Measurements from ENCODE around the gene MUC20. TPM values are rescaled to one million over a fixed set of nuclear protein-coding genes. Genes with fewer than 3 reads are reported as not detected.
"Not testable (repeated sequence)": the region's sequence is repeated elsewhere in the genome, so short reads cannot be mapped to it uniquely, and the experiment has no call there.

The MUC20 gene
- total RNA-seq, 1 experiment from 2014 or later: 176 TPM

DNA sequence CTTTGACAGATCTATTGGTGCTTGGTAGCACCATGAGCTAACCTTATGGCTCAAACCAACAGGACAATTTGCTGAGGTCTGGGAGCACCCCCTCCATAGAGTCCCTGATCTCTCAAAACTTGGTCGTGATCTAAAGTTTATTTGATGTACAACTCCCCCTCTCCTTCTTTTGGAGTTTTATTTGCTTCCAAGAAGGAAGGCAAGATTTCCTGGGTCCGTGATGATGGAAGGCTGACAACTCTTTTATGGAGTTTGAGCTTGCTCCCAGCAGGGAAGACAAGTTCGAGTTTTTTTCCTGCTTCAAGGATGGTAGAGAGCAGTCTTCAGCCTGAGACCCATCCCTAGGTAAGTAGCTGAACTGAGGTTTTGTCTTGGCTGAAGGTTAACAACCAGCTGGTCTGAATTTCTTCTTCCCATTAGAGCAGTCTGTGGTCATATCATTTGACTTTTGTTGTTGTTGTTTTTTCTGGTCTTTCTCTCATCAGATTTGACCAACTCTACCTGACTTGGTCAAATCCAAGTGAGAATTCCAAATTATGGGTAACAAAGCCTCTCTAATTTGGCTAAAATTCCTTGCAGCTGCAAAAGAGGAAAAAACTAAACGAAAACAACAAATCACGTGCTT, 2.8 kb upstream of the MUC20 start:
- Histone ChIP-seq H3K79me2 (ENCODE audit: low read depth) (no peaks in the 10 kb centered on the region), H3K4me1 (replicated peaks; ENCODE audit: insufficient read depth) (peaks cover 76% of the 10 kb centered on the region), H3F3A (ENCODE audit: insufficient read depth, low read depth) (peaks cover 65% of the 10 kb centered on the region), H3K36me3 (ENCODE audit: low read depth) (0 out of 2 replicates have a peak, but pooled peaks cover 4% of the 10 kb centered on the region), H4K20me1 (ENCODE audit: insufficient read depth) (no peaks in the 10 kb centered on the region), H3K4me3 (no peak overlapping the region), H3K9me3 (ENCODE audit: insufficient read depth, low read depth) (no peaks in the 10 kb centered on the region), H3K9me2 (ENCODE audit: insufficient read depth) (no peaks in the 10 kb centered on the region), H3K27ac (peak overlapping the region; percentile 93), H3K4me2 (peak overlapping the region; percentile 74; the same call in 1 of the 2 replicates), H3K27me3 (ENCODE audit: insufficient read depth, low read depth) (no peaks in the 10 kb centered on the region), H2AFZ (no peak overlapping the region)
- CTCF ChIA-PET: no interaction called here
- POLR2A ChIA-PET (ENCODE audit: unreplicated experiment): no interaction called here
- no peak for DNase-seq
- BruUV-seq (replicated peaks): no TSS peak
- TF ChIP-seq EZH2 (IDR thresholded peaks at IDR 0.05; ENCODE audit: low read depth): no peak
- TF ChIP-seq, protein P1, sequence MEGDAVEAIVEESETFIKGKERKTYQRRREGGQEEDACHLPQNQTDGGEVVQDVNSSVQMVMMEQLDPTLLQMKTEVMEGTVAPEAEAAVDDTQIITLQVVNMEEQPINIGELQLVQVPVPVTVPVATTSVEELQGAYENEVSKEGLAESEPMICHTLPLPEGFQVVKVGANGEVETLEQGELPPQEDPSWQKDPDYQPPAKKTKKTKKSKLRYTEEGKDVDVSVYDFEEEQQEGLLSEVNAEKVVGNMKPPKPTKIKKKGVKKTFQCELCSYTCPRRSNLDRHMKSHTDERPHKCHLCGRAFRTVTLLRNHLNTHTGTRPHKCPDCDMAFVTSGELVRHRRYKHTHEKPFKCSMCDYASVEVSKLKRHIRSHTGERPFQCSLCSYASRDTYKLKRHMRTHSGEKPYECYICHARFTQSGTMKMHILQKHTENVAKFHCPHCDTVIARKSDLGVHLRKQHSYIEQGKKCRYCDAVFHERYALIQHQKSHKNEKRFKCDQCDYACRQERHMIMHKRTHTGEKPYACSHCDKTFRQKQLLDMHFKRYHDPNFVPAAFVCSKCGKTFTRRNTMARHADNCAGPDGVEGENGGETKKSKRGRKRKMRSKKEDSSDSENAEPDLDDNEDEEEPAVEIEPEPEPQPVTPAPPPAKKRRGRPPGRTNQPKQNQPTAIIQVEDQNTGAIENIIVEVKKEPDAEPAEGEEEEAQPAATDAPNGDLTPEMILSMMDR (conservative IDR thresholded peaks at IDR 0.05): no peak
- intact Hi-C loops (cut with micrococcal nuclease; ENCODE audit: unreplicated experiment): loop anchor here (2.0 kb wide), 1 partner anchor 129 kb away; no protein-coding TSS in a partner anchor

DNA sequence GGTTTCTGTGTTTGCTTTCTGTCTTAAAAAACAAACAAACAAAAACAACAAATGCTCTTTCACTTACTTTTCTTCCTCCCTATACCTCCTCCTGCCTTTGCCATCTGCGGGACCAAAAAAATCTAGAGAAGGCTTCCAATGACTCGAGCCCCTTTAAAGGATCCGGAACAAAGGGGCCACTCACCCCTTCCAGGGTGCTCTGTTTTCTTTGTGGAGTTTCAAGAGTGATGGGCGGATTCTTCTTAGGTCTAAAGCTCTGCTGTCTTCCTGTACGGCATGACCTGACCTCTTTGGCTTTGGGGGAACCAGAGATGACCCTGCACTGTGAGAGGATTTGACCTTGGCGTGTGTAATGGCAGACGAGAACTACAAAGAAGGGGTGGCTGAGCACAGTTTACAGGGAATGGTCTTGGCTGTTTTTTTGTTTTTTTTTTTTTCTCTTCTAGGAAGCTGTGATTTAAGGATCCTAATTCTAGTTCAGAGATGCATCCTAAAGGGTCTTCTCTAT, 2.2 kb upstream of the MUC20 start:
- CTCF ChIA-PET: no interaction called here
- Histone ChIP-seq H3K4me1 (replicated peaks; ENCODE audit: insufficient read depth) (peaks cover 76% of the 10 kb centered on the region), H3K27me3 (ENCODE audit: insufficient read depth, low read depth) (no peaks in the 10 kb centered on the region), H2AFZ (no peak overlapping the region), H3F3A (ENCODE audit: insufficient read depth, low read depth) (peaks cover 65% of the 10 kb centered on the region), H3K36me3 (ENCODE audit: low read depth) (0 out of 2 replicates have a peak, but pooled peaks cover 4% of the 10 kb centered on the region), H3K4me3 (no peak overlapping the region), H3K79me2 (ENCODE audit: low read depth) (no peaks in the 10 kb centered on the region), H3K4me2 (peak overlapping the region; percentile 74), H3K9me2 (ENCODE audit: insufficient read depth) (no peaks in the 10 kb centered on the region), H4K20me1 (ENCODE audit: insufficient read depth) (no peaks in the 10 kb centered on the region), H3K27ac (peak overlapping the region; percentile 93), H3K9me3 (ENCODE audit: insufficient read depth, low read depth) (no peaks in the 10 kb centered on the region)
- no TSS peak for BruUV-seq (replicated peaks)
- no peak for DNase-seq
- TF ChIP-seq EZH2 (IDR thresholded peaks at IDR 0.05; ENCODE audit: low read depth): no peak
- TF ChIP-seq, protein P1 (conservative IDR thresholded peaks at IDR 0.05): no peak
- POLR2A ChIA-PET (ENCODE audit: unreplicated experiment): no interaction called here
- intact Hi-C loops (cut with micrococcal nuclease; ENCODE audit: unreplicated experiment): no loop called here

DNA sequence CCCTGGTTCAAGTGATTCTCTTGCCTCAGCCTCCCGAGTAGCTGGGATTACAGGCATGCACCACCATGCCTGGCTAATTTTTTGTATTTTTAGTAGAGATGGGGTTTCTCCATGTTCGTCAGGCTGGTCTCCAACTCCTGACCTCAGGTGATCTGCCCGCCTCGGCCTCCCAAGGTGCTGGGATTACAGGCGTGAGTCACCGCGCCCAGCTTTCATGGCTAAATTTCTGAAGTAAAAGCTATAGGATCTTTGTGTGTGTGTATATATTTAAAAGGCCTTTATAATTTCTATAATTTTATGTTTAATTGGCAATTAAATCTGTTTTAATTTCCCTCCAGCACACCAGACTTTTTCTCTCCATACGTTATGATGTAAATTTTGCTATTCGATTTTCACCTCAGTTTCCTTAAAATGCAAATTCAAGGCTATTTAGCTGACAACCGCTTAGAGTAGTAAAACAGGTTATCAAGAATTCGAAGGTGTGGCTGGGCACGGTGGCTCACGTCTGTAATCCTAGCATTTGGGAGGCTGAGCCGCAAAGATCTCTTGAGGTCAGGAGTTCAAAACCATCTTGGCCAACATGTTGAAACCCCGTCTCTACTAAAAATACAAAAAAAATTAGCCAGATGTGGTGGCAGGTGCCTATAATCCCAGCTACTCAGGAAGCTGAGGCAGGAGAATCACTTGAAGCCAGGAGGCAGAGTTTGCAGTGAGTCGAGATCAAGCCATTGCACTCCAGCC, 1.1 kb upstream of the MUC20 start:
- H3F3A ChIP-seq (ENCODE audit: insufficient read depth, low read depth): peaks cover 61% of the 10 kb centered on the region
- H3K27me3 ChIP-seq (ENCODE audit: insufficient read depth, low read depth); H3K79me2 ChIP-seq (ENCODE audit: low read depth); H3K9me3 ChIP-seq (ENCODE audit: insufficient read depth, low read depth); BruUV-seq (replicated peaks); H3K36me3 ChIP-seq (ENCODE audit: low read depth); H2AFZ ChIP-seq; H3K4me3 ChIP-seq; H4K20me1 ChIP-seq (ENCODE audit: insufficient read depth); H3K9me2 ChIP-seq (ENCODE audit: insufficient read depth): not testable (repeated sequence)
- ChIA-PET POLR2A (ENCODE audit: unreplicated experiment) (interaction anchor here (0.7 kb wide), 3 partner anchors 84 to 102 kb away, joined by 3 to 6 read pairs (median 5); no protein-coding TSS in a partner anchor), CTCF (interaction anchor here (0.7 kb wide), 1 partner anchor 131 kb away, joined by 3 read pairs; no protein-coding TSS in a partner anchor)
- peak overlapping the region; percentile 74 for H3K4me2 ChIP-seq
- intact Hi-C loops (cut with micrococcal nuclease; ENCODE audit: unreplicated experiment): loop anchor here (1.0 to 2.0 kb wide), 2 partner anchors 21 to 101 kb away; no protein-coding TSS in a partner anchor
- peak overlapping the region; percentile 93 for H3K27ac ChIP-seq
- peak; percentile 84 to 98 for DNase-seq
- H3K4me1 ChIP-seq (replicated peaks; ENCODE audit: insufficient read depth): peaks cover 72% of the 10 kb centered on the region

DNA sequence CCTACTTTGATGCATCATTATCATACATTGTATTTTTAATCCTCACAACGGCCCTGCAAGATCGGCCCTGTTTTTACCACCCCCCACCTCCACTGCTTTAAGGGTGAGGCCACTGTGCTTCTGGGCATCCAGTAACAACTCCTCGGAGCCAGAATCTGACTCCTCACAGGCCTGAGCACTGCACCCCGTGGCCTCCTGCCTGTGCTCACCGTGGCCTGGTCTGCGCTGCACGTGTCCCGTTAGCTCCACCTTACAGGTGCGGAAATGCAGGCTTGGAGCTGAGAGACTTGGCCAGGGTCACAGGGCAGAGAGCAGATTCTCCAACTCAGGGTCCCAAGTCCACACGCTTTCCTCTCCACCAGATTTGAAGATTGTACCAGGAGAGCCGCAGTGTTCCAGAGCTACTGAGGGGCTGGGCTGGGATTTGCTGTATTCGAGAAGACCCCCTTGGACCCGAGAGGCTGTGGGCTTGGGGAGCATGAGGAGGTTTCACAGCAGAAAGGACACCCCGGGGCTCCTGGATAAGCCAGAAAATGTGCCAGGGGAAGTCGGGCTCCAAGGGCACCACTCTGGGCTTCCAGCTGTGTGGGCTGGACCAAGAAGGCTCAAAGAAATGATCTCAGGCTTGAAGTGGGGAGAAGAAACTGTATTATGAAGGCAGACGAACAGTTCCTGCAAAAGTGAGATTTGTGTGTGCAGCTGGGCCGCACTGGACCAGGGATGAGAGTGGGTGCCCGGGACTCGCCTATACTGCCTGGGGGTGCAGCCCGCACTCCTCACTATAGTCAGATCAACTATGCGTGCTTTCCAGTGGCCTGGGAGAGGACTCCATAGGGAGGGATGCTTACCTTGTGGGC, 1.6 kb downstream of the MUC20 start:
- H3K9me3 ChIP-seq (ENCODE audit: insufficient read depth, low read depth); H2AFZ ChIP-seq; DNase-seq; H3K9me2 ChIP-seq (ENCODE audit: insufficient read depth); BruUV-seq (replicated peaks); intact Hi-C loops (cut with micrococcal nuclease; ENCODE audit: unreplicated experiment); H4K20me1 ChIP-seq (ENCODE audit: insufficient read depth); H3K79me2 ChIP-seq (ENCODE audit: low read depth); CTCF ChIA-PET; H3K27me3 ChIP-seq (ENCODE audit: insufficient read depth, low read depth); H3K36me3 ChIP-seq (ENCODE audit: low read depth): not testable (repeated sequence)
- POLR2A ChIA-PET (ENCODE audit: unreplicated experiment): interaction anchor here (0.6 to 0.7 kb wide), 2 partner anchors 124 to 155 kb away, joined by 3 to 4 read pairs; no protein-coding TSS in a partner anchor
- Histone ChIP-seq H3K27ac (peak overlapping the region; percentile 72), H3F3A (ENCODE audit: insufficient read depth, low read depth) (peaks cover 38% of the 10 kb centered on the region), H3K4me1 (replicated peaks; ENCODE audit: insufficient read depth) (peaks cover 46% of the 10 kb centered on the region), H3K4me3 (peak overlapping the region; percentile 25; the same call in 1 of the 2 replicates), H3K4me2 (peak overlapping the region; percentile 69)

DNA sequence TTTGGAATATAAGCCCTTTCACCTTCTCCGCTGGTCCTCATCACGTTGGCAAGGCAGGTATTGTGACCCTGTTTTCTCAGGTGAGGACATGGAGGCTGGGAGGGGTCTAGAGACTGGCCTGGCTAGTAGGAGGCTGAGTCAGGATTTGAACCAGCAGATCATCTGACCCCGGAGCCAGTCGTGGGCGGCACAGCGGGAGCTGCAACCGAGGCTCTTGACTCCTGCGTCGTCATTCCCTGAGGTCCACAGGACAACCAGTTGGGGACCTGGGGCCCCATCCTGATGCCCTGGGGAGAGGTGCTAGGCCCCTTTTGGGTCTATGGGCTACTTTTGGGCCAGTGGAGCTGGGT, 2.2 kb downstream of the MUC20 start:
- POLR2A ChIA-PET (ENCODE audit: unreplicated experiment); H4K20me1 ChIP-seq (ENCODE audit: insufficient read depth); H3K4me2 ChIP-seq; H3K79me2 ChIP-seq (ENCODE audit: low read depth); H3K27me3 ChIP-seq (ENCODE audit: insufficient read depth, low read depth); intact Hi-C loops (cut with micrococcal nuclease; ENCODE audit: unreplicated experiment); H3K9me2 ChIP-seq (ENCODE audit: insufficient read depth); CTCF ChIA-PET; BruUV-seq (replicated peaks); H2AFZ ChIP-seq; H3K9me3 ChIP-seq (ENCODE audit: insufficient read depth, low read depth); H3K27ac ChIP-seq; H3K36me3 ChIP-seq (ENCODE audit: low read depth); DNase-seq; H3K4me3 ChIP-seq: not testable (repeated sequence)
- peaks cover 40% of the 10 kb centered on the region for H3K4me1 ChIP-seq (replicated peaks; ENCODE audit: insufficient read depth)
- peaks cover 32% of the 10 kb centered on the region for H3F3A ChIP-seq (ENCODE audit: insufficient read depth, low read depth)
